Kidney (tissue), 14 donors: ENCODE measurements around the gene GPATCH4. TPM values are rescaled to one million over a fixed set of nuclear protein-coding genes. Genes with fewer than 3 reads are reported as not detected.

Experiments
- DNase-seq, 5 donors: peaks; one replicate each; pipeline ENCODE4 v3.0.0-alpha.2; 2013 to 2020
- FAIRE-seq: peaks from 2 replicates; lab custom pipeline; 2012; peaks lifted over from hg19 to GRCh38; lab: Jason Lieb, UNC
- H3K27ac ChIP-seq, 2 donors: one replicate each; pipeline ENCODE4 v1.7.0; 2013; ENCODE audit warnings: low read depth in 2 of 2, low read length in 2 of 2, inconsistent platforms in 1 of 2
- H3K27me3 ChIP-seq: one replicate; pipeline ENCODE4 v1.7.1; 2013; ENCODE audit warnings: low read length, inconsistent platforms; ENCODE audit not compliant: control insufficient read depth, insufficient read depth
- H3K36me3 ChIP-seq, 3 donors: one replicate each; pipeline versions ENCODE4 v1.7.0 to v1.7.1; 2013; ENCODE audit warnings: low read length in 3 of 3, control low read depth in 1 of 3, inconsistent platforms in 1 of 3; ENCODE audit not compliant: insufficient read depth in 3 of 3, control insufficient read depth in 2 of 3
- H3K4me1 ChIP-seq, 3 donors: one replicate each; pipeline versions ENCODE4 v1.7.0 to v1.7.1; 2013; ENCODE audit warnings: low read length in 3 of 3, inconsistent platforms in 1 of 3, low read depth in 1 of 3; ENCODE audit not compliant: control insufficient read depth in 2 of 3, insufficient read depth in 2 of 3
- H3K4me3 ChIP-seq, 3 donors: one replicate each; pipeline versions ENCODE4 v1.7.0 to v1.8.1; 2013; ENCODE audit warnings: low read length in 3 of 3, control low read depth in 1 of 3, inconsistent platforms in 1 of 3
- H3K9ac ChIP-seq, 3 donors: one replicate each; pipeline versions ENCODE4 v1.7.0 to v1.7.1; 2013; ENCODE audit warnings: low read length in 3 of 3, control low read depth in 1 of 3, inconsistent platforms in 1 of 3
- H3K9me3 ChIP-seq, 3 donors: one replicate each; pipeline versions ENCODE4 v1.7.0 to v1.7.1; 2013; ENCODE audit warnings: low read length in 3 of 3, control low read depth in 1 of 3, inconsistent platforms in 1 of 3; ENCODE audit not compliant: control insufficient read depth in 2 of 3, insufficient read depth in 1 of 3
- intact Hi-C: fragments of 100-400 bp; cut with DNase I; formaldehyde crosslinking; loops from one replicate; pipeline ENCODE4 v1.11.1; 2022
- polyA plus RNA-seq: library from polyadenylated mRNA; stranded (reverse); fragments of 350-450 nt; fragmentation: Illumina TruSeq; extraction: RNeasy Lipid Tissue Mini Kit (QIAGEN cat#74804); gene quantifications from one replicate; pipeline ENCODE4 v1.2.3, GENCODE V29; 2014; ENCODE audit warnings: low read depth, low replicate concordance; ENCODE audit not compliant: insufficient read depth
- total RNA-seq: library from RNA; stranded (reverse); fragmentation: NEBNext Ultra II Directional; extraction: Animal tissue kit (Norgen Biotek cat#: 25700); gene quantifications from one replicate; pipeline ENCODE4 v1.2.1, GENCODE V29; 2021
- TF ChIP-seq, protein P1 (sequence below): IDR thresholded peaks from 3 replicates; pipeline ENCODE4 v1.5.1; 2012; ENCODE audit warnings: mild to moderate bottlenecking, moderate library complexity, borderline replicate concordance; ENCODE audit not compliant: insufficient read depth; ENCODE audit errors: extremely low read depth
- donor health status: control.
- donor health status: control.
- donor health status: control.
- donor health status: control.
- donor health status: control.
- donor health status: DM: yes; HTN: yes; CAD: no.
- donor health status: Normal renal cell carcinoma (clear cell type).

The GPATCH4 gene
- total and polyA plus RNA-seq, 2 donors from 2014 or later, result 24.0 to 26.2 TPM

DNA sequence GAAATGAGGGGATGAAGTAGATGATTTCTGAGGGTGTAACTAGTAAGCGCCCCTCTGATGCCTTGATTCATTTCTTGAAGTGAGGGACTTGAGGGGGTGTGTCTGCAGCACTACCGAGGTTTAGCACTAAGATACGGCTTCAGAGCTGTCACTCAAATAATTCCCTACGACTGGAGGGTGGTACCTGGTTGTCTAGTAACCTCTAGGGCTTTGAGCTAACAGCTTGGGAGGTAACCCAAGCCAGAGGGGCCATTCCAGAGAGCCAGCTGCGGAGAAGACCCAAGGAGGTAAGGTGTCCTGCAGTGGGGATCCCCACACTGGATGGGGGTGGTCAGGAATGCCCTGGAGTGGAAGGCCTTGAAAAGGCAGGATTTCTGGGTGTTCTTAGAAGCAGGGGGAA, 21.8 kb downstream of the GPATCH4 start, which contains the start of gene TTC24:
Gene TTC24 (plus strand): TSS at position 252 of the 400 bp plus-strand sequence. CDS start 1,642 bp downstream, outside the sequence.
- intact Hi-C loops, result no loop called here
- peak in 3 of 5 donors; percentile 67 to 78 (median 72) for DNase-seq
- no peak within 1 kb of the TSS for H3K4me3 ChIP-seq
- no peak for FAIRE-seq
- no peak within 1 kb of the TSS for H3K9ac ChIP-seq
- H3K27me3 ChIP-seq, result no peaks in the 10 kb centered on the region
- TF ChIP-seq, protein P1, sequence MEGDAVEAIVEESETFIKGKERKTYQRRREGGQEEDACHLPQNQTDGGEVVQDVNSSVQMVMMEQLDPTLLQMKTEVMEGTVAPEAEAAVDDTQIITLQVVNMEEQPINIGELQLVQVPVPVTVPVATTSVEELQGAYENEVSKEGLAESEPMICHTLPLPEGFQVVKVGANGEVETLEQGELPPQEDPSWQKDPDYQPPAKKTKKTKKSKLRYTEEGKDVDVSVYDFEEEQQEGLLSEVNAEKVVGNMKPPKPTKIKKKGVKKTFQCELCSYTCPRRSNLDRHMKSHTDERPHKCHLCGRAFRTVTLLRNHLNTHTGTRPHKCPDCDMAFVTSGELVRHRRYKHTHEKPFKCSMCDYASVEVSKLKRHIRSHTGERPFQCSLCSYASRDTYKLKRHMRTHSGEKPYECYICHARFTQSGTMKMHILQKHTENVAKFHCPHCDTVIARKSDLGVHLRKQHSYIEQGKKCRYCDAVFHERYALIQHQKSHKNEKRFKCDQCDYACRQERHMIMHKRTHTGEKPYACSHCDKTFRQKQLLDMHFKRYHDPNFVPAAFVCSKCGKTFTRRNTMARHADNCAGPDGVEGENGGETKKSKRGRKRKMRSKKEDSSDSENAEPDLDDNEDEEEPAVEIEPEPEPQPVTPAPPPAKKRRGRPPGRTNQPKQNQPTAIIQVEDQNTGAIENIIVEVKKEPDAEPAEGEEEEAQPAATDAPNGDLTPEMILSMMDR, result no peak
- no peaks in the 10 kb centered on the region for H3K9me3 ChIP-seq
- H3K36me3 ChIP-seq, result no peaks in the 10 kb centered on the region
- no peaks in the 10 kb centered on the region for H3K4me1 ChIP-seq
- H3K27ac ChIP-seq, result no peak within 1 kb of the TSS

DNA sequence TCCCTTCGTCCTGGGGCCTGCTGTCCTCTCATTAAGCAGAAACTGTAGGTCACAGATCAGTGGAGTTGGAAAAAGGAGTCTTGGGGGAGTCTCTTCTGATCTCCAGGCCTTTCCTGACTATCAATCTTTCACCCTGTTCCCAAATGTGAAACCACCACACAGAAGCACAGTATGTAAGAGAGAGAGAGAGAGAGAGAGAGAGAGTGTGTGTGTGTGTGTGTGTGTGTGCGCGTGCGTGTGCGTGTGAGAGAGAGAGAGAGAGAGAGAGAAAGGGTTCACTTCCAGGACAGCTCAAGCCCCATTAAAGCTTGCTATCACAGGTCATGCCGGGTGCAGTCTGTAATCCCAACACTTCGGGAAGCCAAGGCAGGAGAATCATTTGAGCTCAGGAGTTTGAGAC, 23.2 kb downstream of the GPATCH4 start:
- Histone ChIP-seq H3K4me3 (no peak overlapping the region), H3K9ac (no peak overlapping the region), H3K27me3 (no peaks in the 10 kb centered on the region), H3K36me3 (no peaks in the 10 kb centered on the region), H3K27ac (no peak overlapping the region), H3K9me3 (no peaks in the 10 kb centered on the region), H3K4me1 (no peaks in the 10 kb centered on the region)
- DNase-seq (peak in 4 of 5 donors; percentile 68 to 90 (median 80)), FAIRE-seq (no peak)
- TF ChIP-seq, protein P1, result no peak
- intact Hi-C loops, result no loop called here

DNA sequence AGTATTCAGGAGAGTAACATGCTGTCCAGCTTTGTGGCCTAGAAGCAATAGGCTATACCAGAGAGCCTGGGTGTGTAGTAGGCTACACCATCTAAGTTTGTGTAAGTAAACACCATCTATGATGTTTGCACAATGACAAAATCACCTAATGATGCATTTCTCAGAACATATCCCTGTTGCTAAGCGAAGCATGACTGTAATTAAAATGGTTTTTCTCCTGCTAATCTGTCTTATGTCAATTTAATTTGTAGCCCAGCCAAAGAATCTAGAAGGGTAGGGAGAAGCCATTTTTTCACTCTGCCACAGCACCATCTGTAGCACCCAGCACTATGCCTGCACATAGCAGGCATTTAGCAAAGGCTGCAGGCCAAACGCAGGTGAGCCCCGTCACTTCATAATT, 23.7 kb downstream of the GPATCH4 start:
- Histone ChIP-seq H3K9ac (no peak overlapping the region), H3K36me3 (no peaks in the 10 kb centered on the region), H3K27ac (no peak overlapping the region), H3K27me3 (no peaks in the 10 kb centered on the region), H3K9me3 (no peaks in the 10 kb centered on the region), H3K4me1 (no peaks in the 10 kb centered on the region), H3K4me3 (no peak overlapping the region)
- intact Hi-C loops, result no loop called here
- TF ChIP-seq, protein P1, result no peak
- DNase-seq, result no peak
- FAIRE-seq, result no peak
